ENCODE results near the gene ATP5F1A.
A peak's percentile ranks its signal among the peaks of the same experiment; 100 is the strongest.
"Not testable (repeated sequence)": the region's sequence is repeated elsewhere in the genome, so short reads cannot be mapped to it uniquely, and the experiment has no call there.

Gene ATP5F1A

DNA sequence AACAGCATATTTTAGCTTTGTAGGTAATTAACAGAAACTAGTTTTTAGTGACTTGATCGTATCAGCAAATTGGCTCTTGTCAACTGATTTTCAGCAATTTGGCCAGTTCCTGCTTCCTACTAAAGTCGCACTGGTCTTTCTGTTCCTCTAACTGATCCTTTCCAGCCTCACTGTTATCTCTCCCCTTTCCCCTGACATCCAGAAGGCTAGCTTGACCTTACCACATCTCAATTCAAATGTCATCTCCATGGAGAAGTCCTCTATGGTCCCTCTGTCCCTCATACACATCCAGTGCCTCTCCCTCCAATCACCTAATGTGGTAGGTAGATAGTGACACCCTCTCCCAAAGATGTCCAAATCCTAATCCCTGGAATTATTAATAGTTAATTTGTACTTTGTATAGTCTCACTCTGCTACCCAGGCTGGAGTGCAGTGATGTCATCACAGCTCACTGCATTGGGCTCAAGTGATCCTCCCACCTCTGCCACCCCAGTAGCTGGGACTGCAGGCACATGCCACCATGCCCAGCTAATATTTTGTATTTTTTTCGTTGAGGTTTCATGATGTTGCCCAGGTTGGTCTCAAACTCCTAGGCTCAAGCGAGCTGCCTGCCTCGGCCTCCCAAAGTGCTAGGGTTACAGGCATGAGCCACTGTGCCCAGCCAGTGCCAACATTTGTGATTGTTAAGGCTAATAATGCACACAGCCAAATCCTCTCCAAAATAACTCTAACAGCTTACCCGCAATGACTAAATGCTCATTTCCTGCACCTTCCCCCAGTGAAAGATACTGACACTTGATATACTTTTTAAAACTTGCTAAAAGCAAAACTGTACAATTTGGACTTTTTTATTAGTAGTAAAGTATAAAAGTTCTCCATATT, 42.9 kb downstream of the ATP5F1A start:
- no peak overlapping the region for H3K4me3 ChIP-seq (ENCODE audit: low read depth, low read length)
- TF ChIP-seq, protein P1, sequence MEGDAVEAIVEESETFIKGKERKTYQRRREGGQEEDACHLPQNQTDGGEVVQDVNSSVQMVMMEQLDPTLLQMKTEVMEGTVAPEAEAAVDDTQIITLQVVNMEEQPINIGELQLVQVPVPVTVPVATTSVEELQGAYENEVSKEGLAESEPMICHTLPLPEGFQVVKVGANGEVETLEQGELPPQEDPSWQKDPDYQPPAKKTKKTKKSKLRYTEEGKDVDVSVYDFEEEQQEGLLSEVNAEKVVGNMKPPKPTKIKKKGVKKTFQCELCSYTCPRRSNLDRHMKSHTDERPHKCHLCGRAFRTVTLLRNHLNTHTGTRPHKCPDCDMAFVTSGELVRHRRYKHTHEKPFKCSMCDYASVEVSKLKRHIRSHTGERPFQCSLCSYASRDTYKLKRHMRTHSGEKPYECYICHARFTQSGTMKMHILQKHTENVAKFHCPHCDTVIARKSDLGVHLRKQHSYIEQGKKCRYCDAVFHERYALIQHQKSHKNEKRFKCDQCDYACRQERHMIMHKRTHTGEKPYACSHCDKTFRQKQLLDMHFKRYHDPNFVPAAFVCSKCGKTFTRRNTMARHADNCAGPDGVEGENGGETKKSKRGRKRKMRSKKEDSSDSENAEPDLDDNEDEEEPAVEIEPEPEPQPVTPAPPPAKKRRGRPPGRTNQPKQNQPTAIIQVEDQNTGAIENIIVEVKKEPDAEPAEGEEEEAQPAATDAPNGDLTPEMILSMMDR (IDR thresholded peaks at IDR 0.05; ENCODE audit: control insufficient read depth, extremely low read depth, insufficient read depth), result no peak
- DNase-seq (ENCODE audit: low read depth), result no peak

DNA sequence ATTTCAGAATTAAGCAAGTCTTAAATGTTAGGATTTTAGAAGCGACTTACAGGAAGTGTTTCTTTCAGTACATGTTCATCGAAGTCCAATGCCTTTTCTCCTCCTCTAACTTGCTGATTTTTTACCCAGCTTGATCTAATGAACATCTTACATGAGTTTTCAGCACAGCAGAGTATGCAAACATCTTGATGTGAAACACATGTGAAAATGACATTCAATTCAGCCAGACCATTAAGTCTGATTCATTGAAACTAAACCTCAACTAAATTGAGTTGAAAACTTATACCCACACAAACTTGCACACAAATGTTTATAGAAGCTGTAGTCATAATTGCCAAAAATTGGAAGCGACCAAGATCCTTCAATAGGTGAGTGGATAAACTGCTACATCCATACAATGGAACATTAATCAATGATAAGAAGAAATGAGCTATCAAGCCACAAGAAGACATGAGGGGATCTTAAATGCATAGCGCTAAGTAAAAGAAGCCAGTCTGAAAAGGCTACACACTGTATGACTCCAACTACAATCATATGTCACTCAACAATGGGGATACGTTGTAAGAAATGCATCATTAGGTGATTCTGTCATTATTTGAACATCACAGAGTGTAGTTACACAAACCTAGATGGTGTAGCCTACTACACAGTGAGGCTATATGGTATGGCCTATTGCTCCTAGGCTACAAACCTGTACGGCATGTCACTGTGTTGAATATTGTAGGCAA, 44.6 kb downstream of the ATP5F1A start:
- TF ChIP-seq, protein P1 (IDR thresholded peaks at IDR 0.05; ENCODE audit: control insufficient read depth, extremely low read depth, insufficient read depth), result no peak
- H3K4me3 ChIP-seq (ENCODE audit: low read depth, low read length), result no peak overlapping the region
- no peak for DNase-seq (ENCODE audit: low read depth)

DNA sequence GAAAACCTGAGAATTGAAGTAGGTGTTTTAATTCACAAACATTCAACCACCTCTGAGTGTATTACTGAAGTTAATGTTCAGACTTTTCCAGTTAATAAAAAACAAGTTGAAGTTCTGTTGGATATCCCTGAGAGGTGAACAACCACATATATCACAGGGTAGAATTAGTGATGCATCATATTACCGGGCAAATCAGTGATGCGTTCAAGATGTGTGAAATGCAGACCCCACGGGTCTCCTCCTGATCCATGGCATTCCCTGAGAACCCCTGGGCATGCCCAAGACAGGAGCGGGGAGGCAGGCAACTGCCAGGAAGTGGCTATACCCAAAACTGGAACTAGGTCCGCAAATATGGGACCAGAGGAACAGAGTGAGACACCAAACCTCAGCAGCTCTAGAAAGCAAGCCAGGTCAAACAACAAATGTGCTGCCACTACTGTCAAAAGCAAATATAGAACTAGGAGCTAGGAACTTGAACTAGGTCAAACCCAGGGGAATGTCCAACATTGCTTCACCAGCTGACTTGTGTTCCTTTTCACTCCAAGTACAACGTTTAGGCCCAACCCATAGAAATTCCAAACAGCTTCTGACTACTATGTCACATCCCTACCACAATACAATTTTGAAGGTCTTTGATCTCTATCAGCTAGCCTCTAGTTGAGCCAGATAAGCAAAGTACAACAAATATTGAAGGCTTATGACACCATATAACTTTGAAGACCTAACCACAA, 46.2 kb downstream of the ATP5F1A start:
- TF ChIP-seq, protein P1 (IDR thresholded peaks at IDR 0.05; ENCODE audit: control insufficient read depth, extremely low read depth, insufficient read depth), result no peak
- no peak overlapping the region for H3K4me3 ChIP-seq (ENCODE audit: low read depth, low read length)
- peak; percentile 79 for DNase-seq (ENCODE audit: low read depth)

DNA sequence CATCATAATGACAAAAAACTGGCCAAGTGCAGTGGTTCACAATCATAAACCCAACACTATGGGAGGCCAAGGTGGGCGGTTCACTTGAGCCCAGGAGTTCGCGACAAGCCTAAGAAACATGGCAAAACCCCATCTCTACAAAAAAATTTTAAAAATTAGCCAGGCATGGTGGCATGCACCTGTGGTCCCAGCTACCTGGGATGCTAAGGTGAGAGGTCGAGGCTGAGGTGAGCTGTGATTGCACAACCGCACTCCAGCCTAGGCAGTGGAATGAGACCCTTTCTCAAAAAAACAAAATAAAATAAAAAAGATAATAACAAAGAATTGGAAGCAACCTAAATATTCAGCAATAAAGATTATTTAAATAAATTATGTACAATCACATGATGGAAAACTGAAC, 47.8 kb downstream of the ATP5F1A start:
- TF ChIP-seq, protein P1 (IDR thresholded peaks at IDR 0.05; ENCODE audit: control insufficient read depth, extremely low read depth, insufficient read depth), result no peak
- no peak overlapping the region for H3K4me3 ChIP-seq (ENCODE audit: low read depth, low read length)
- no peak for DNase-seq (ENCODE audit: low read depth)

DNA sequence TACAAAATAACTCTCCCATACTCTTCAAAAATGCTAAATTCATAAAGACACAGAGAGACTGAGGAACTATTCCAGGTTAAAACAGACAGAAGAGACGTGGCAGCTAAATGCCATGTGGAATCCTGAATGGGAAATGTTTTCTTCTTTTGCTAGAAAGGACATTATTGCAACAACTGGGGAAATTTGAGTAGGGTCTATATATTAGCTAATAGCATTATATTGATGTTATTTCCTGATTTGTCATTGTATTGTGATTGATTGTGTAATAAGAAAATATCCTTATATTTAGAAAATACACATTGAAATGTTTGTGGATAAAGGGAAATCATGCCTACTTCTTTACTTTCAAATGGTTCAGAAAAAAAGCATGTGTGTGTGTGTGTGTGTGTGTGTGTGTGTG, 49.5 kb downstream of the ATP5F1A start:
- H3K4me3 ChIP-seq (ENCODE audit: low read depth, low read length), result no peak overlapping the region
- no peak for DNase-seq (ENCODE audit: low read depth)
- TF ChIP-seq, protein P1 (IDR thresholded peaks at IDR 0.05; ENCODE audit: control insufficient read depth, extremely low read depth, insufficient read depth), result no peak

DNA sequence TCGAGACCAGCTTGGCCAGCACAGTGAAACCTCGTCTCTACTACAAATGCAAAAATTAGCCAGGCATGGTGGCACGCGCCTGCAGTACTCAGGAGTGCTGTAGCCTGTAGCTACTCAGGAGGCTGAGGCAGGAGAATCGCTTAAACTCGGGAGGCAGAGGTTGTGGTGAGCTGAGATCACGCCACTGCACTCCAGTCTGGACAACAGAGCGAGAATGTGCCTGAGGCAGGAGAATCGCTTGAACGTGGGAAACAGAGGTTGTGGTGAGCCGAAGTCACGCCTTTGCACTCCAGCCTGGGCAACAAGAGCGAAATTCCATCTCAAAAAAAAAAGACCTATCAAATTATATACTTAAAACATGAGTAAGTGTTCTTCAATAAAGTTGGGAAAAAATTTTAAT, 50.7 kb downstream of the ATP5F1A start:
- not testable (repeated sequence) for DNase-seq (ENCODE audit: low read depth); H3K4me3 ChIP-seq (ENCODE audit: low read depth, low read length)

DNA sequence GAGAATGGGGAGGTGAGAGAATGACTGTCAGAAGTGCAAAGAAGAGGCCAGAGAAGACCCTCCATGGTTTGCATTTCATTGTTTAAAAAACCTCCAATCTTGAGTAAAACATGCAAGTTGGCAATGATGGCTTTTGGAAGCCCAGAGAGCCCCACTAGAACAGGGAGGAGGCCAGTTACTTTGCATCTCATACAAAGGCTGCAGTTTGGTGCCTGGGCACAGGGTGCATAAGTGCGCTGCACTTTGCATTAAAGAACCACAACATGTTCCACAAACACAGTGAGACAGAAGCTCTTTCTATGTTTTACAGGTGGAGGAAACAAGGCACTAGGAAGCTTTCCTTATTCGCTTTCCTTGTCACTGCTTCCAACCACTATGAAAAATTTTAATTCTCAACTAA, 51.4 kb downstream of the ATP5F1A start:
- DNase-seq (ENCODE audit: low read depth), result no peak
- TF ChIP-seq, protein P1 (IDR thresholded peaks at IDR 0.05; ENCODE audit: control insufficient read depth, extremely low read depth, insufficient read depth), result no peak
- no peak overlapping the region for H3K4me3 ChIP-seq (ENCODE audit: low read depth, low read length)

Measured in LNCaP clone FGC (cell line).